Sigmoid colon (tissue), 3 donors: ENCODE measurements around the gene DIPK1B.

Experiments
- CTCF ChIP-seq, 4 experiments: fragments of 450-650 bp in 3 of 4; fragments of 200-600 bp in 1 of 4; IDR thresholded peaks; one replicate each; pipeline ENCODE4 v1.5.1; 2016 to 2019; ENCODE audit warnings: antibody characterized with exemption in 4 of 4, mild to moderate bottlenecking in 3 of 4, moderate library complexity in 2 of 4
- POLR2A ChIP-seq, 2 donors: fragments of 450-650 bp; IDR thresholded peaks; one replicate each; pipeline ENCODE4 v1.6.1; 2016; ENCODE audit warnings: antibody characterized with exemption in 2 of 2, mild to moderate bottlenecking in 2 of 2, moderate library complexity in 2 of 2

GRCh38 chr9:136729144-136729543 is 16.8 kb downstream of the DIPK1B start:
- TF ChIP-seq CTCF (IDR thresholded peaks at IDR 0.05) (no peak), POLR2A (IDR thresholded peaks at IDR 0.05) (no peak)
